GM19324 (cell line): ENCODE results near the gene MEFV.
A peak's percentile ranks its signal among the peaks of the same experiment; 100 is the strongest.

Source experiments
- ATAC-seq: cut with Tn5 transposase; IDR thresholded peaks from one replicate; pipeline ENCODE4 v1.9.1; 2021; ENCODE audit warnings: mild to moderate bottlenecking, moderate library complexity; ENCODE audit not compliant: unreplicated experiment, low FRiP score

The MEFV gene, protein sequence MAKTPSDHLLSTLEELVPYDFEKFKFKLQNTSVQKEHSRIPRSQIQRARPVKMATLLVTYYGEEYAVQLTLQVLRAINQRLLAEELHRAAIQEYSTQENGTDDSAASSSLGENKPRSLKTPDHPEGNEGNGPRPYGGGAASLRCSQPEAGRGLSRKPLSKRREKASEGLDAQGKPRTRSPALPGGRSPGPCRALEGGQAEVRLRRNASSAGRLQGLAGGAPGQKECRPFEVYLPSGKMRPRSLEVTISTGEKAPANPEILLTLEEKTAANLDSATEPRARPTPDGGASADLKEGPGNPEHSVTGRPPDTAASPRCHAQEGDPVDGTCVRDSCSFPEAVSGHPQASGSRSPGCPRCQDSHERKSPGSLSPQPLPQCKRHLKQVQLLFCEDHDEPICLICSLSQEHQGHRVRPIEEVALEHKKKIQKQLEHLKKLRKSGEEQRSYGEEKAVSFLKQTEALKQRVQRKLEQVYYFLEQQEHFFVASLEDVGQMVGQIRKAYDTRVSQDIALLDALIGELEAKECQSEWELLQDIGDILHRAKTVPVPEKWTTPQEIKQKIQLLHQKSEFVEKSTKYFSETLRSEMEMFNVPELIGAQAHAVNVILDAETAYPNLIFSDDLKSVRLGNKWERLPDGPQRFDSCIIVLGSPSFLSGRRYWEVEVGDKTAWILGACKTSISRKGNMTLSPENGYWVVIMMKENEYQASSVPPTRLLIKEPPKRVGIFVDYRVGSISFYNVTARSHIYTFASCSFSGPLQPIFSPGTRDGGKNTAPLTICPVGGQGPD

DNA sequence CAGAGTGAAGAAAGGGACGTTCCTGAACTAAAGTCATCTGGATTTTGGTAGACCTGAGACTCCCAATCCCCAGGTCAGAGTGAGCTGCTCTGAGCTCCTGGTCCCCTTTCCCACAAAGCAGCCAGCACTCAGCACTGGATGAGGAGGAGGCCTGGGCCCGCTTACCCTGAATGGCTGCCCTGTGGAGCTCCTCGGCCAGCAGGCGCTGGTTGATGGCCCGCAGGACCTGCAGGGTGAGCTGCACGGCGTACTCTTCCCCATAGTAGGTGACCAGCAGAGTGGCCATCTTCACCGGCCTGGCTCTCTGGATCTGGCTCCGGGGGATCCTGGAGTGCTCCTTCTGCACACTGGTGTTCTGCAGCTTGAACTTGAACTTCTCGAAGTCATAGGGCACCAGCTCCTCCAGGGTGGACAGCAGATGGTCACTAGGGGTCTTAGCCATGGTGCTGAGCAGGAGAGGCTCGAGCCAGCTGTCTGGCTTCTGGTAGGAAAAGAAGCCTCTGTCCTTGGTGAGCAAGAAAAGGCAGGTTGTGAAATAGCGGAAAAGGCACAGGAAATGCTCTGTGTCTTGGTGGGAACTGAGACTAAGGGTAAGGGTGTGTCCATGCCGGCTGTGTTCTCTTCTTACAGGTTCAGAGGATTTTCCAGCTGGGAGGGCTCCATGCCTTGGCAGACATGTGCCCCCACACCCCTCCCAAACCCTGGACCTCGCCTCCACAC, at the start of gene MEFV:
Gene MEFV (minus strand): TSS at position 488 of the 720 bp plus-strand sequence. CDS start 46 bp downstream, at position 442.
- no peak for ATAC-seq

DNA sequence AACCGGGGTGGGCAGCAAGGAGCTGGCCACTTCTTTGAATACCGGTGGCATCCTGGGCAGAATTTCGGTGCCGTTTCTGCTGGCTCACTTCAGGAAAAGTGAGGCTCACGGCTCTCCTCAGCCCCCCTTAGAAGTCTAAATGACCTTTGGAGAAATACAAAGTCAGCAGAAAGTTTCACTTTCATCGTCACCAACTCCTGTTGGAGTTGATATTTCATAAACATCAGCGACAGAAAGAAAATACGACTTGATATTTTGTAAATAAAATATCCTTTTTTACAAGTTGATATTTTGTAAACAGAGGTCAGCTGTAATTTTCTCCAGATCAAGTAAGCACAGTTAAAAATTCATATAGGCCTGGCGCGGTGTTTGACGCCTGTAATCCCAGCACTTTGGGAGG, 49.6 kb upstream of the MEFV start:
- no peak for ATAC-seq

DNA sequence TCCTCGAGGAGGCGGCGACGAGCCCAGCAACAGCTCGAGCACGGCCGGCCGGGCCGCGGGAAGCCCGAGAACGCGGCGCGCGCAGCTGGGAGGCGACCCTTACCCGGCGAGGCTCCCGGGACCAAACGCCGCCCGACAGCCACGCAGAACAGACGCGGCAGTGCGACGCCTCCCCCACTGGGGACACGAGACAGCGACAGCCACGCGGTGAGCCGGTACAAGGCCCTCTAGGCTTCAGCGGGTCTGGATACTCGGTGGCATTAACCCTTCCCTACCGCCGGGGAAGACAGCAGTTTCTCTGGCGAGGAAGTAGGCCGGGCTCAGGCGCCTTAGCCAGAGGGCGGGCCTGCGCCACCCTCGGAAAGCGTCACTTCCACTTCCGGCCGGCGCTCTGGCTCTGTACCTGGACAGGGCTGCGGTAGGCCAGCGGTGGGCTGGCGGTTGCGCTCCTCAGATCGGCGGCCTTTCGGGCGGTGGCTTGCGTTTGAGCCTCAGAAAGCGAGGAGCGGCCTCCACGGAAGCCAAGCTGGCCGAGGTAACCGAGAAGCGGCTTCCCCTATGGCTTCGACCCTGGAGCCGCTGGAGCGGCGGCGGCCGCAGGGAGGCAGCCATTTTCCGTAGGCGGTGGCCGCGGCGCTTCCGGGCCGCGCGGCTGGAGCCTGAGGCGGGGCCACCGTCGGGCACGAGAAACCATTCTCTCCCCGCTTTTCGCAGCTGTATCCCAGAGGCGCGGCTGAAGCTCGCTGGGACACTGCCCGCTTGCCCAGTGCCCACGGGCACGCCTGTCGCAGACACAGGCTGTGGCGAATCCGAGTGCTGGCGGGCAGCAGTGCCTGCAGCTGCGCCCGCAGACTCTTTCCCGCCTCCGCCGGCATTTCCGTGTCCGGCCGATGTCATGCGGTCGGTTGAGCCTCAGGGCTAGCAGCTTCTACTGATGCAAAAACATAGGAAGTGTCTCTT, 49.0 kb upstream of the MEFV start, which contains the start of the genes TIGD7 and ZNF75A:
Gene TIGD7 (minus strand): TSS at position 322 of the 960 bp plus-strand sequence. CDS start 4,816 bp downstream, outside the sequence.
Gene ZNF75A (plus strand): TSS at position 389 of the 960 bp plus-strand sequence. CDS start 2,932 bp downstream, outside the sequence.
- peak; percentile 98 for ATAC-seq

DNA sequence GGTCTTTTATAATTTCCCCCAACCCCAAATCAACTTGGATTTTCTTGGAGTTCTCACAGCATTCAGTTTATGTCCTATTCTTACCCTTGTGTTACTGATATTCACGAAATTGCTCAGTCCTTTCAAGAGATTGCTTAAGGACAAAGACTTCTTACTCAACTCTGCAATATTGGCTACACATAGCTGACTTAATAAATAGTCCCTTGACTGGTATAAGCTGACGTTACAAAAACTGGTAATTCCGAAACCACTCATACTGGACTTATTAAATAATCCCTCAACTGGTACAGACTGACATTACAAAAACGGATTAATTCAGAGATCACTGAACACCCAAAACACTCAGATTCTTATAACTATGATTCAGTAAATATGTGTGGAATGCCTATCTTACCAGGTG, 47.9 kb upstream of the MEFV start:
- no peak for ATAC-seq

DNA sequence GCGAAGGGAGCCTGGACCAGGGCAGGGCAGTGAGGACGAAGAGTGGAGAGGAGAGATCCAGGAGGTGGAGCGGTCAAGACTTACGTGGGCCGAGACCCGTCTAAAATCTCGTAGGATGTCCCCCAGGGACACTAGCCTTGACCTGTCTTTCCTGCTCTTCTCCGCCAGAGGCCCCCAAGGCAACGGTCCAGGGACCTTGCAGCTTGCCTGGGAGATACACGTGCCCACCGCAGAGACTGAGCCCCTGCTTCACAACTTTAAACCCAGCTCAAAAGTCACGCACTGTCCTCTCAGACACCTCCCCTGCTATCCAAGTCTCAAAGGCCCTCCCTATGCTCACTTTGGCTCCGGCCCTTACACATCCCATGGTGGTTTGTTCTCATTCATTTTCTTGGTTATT, 39.4 kb upstream of the MEFV start:
- ATAC-seq: no peak

DNA sequence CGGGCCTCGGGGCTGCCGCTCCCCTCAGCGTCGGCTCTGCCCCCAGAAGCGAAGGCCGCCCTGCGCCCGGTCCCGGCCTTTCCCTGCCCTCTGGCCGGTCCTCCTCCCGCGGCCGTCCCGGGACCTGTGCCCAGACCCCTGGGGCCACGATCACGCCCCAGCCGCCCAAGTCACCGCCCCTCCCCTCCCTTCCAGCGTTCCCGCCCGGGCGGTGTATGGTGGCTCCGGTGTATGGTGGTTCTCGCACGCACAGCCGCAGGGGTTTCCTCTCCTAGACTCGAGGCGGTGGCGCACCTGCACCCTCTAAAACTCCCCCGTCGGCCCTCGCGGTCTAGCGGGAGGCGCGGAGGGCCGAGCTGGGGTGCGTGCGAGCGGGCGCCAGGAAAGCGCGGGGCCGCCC, 38.8 kb upstream of the MEFV start:
- ATAC-seq: no peak

DNA sequence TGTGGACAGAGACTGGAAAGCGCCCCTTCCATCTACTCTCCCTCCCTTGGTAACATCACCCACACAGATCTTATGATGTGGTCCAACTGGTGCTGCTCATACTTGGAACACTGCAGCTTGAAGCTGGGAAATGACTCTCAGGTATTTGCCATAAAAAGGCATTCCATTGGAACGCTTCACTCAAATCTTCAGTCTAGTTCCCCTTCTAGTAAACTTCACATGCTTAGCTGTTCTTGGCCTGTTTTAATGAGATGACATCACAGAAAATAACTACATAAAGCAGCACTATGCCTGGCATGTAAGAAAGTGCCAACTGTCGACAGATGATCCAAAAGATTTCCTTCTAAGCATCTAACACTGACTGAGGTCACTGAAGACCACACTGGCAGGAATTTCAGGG, 36.2 kb upstream of the MEFV start:
- no peak for ATAC-seq

DNA sequence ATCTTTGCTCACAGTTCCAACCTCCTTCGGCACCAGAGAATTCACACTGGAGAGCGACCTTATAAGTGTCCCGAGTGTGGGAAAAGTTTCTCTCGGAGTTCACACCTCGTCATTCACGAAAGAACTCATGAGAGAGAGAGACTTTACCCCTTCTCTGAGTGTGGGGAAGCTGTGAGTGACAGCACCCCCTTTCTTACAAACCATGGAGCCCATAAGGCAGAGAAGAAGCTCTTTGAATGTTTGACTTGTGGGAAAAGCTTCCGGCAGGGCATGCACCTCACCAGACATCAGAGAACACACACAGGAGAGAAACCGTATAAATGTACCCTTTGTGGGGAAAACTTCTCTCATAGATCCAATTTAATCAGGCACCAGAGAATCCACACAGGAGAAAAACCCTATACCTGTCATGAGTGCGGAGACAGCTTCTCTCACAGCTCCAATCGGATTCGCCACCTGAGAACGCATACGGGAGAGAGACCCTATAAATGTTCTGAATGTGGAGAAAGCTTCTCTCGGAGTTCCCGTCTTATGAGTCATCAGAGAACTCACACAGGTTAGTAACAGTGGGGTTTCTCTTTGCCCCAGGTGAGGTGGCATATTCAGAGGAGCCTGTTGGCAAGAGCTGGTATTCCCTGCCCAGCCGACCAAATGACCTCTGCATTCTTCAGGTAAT, 33.7 kb upstream of the MEFV start:
- no peak for ATAC-seq

DNA sequence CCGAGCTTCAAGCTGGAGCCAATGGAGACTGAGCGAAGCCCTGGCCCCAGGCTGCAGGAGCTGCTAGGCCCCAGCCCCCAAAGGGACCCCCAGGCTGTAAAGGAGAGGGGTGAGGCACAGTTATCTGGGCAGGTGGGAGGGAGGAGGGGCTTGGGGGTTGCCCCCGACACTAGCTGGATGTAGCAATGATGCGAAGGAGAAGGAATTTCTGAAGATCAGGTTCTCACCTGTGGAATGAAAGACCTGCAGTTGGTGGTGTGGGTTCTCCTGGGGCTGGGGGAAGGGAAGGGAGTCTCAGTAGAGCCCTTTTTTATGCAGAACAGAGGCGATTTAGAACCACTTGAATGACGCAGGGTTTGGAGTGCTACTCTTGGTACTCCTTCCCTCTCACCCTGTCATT, 28.7 kb upstream of the MEFV start:
- no peak for ATAC-seq

DNA sequence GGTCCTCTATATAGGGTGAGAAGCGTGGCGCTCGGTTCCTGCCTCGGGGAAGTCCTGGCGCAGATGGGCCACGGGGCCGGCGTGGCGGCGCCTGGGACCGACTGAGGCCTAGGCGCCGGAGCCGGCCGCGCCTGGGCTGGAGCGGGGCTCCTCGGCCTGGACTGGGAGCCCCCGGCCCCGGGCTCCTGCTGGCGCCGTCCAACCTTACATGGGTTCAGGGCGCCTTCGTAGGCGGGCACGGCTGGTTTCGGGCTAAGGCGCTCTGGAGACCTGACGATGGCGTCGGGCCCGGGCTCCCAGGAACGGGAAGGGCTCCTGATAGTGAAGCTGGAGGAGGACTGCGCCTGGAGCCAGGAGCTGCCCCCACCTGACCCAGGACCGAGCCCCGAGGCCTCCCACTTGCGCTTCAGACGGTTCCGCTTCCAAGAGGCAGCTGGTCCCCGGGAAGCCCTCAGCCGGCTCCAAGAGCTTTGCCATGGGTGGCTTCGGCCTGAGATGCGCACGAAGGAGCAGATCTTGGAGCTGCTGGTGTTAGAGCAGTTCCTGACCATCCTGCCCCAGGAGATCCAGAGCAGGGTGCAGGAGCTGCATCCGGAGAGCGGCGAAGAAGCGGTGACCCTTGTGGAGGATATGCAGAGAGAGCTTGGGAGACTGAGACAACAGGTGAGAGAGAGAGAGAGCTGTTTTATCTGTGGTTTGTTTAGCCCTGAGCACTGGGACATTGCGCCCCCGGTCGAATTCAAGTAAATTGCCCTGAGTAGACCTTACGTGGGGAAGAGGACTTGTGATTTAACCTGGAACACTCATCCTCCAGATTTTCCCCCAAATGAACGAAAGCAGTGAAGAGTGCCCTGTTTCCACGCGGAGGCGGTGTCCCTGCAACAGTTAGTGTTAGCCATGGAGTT, 27.4 kb upstream of the MEFV start:
- ATAC-seq: peak; percentile 27

DNA sequence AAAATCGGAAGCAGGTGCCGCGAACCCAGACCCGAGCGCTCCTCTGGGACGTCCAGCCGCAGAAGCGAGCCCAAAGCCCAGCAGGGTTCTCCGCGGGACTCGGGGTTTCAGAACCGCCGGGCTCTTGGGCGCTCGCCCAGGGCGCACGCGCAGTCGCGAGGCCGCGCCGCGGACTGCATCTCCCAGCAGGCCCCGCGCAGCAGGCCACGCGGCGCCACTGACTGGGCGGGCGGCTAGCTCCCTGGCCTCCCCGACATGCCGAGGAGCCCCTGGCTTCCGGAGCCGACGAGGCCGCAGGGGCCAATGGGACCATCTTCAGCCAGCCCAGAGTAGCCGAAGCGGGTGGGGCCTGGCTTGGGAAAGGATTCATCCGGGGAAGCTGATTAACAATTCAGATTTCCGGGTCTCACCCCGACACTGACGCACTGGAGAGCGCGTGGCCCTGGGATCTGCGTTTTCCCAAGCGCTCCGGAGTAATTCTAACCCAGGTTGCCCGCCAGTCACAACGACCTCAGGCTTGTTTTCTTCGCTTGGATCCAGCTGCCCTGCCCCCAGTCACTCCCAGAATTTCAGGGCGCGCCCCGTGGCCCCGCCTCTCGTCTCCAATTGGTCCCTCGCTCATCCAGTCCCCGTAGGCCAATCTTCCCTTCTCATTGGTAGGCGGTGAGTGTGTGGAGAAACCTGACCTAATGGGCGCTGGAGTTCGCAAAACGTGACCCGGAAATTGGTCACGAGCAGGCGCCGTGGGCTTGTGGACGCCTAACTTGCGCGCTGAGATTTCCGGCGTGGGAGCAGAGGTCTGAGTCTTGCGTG, 26.5 kb upstream of the MEFV start, which contains the start of gene ZNF263:
Gene ZNF263 (plus strand): TSS at position 762 of the 813 bp plus-strand sequence. CDS start 328 bp downstream, outside the sequence.
- peak; percentile 84 for ATAC-seq

DNA sequence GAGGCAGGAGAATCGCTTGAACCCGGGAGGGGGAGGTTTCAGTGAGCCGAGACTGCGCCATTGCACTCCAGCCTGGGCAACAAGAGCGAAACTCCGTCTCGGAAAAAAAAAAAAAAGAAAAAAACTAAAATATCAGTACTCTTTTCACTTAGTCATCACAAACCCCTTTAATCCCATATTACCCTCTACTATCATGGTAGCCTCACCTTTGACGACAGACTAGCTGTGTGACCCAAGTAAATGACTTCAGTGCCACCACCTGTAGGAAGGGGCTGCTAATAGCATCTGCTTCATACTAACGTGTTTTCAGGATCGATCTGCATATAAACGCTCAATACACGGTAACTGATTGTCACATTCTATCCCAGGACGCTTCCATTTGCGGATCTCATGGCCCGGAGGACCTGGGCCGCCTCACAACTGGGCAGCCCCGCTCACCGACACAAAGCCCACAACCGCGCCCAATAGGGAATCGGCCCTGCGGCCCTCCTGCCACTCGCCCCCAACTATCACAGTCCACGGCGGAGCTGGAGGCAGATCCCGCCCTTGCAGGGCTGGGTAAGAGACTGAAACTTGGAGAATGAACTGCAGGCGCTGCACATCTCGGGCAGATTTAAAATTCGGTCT, 25.8 kb upstream of the MEFV start:
- ATAC-seq: peak; percentile 18

DNA sequence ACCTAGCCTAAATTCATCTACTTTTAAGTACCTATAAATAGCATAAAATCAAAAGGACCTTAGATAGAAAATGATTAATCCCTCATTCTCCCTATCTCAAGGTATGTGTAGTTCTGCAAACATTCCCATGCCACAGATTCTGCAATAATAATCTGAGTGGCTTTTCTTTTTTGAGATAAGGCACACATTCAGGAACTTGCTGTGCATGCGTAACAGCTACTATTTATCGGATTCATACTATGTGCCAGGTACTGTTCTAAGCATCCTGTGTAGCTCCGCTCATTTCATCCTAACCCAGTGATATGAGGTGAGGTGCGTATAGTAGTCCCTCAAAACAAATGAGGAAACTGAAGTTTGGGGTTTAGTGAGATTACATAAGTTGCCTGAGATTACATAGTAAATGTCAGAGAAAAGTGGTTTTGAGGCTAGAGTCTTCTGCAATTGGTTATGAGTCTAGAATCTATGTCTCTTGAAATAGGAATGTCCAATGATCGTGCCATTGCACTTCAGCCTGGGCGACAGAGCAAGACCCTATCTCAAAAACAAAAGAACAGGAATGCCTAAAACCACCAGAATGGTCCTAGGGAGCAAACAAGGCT, 24.9 kb upstream of the MEFV start:
- no peak for ATAC-seq

DNA sequence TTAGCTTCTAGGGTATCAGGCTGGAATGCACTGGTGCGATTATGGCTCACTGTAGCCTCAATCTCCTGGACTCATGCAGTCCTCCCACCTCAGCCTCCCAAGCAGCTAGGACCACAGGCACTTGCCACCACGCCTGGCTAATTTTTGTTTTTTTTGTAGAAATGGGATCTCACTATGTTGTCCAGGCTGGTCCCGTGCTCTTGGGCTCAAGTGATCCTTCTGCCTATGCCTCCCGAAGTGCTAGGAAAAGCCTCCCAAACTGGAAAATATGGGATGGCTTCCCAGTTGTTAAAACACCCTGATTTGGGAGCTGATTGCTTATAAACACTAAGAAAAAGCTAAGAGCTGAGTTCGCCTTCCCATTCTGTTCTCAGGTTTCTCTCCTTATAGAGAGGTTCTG, 20.2 kb upstream of the MEFV start:
- ATAC-seq: no peak

DNA sequence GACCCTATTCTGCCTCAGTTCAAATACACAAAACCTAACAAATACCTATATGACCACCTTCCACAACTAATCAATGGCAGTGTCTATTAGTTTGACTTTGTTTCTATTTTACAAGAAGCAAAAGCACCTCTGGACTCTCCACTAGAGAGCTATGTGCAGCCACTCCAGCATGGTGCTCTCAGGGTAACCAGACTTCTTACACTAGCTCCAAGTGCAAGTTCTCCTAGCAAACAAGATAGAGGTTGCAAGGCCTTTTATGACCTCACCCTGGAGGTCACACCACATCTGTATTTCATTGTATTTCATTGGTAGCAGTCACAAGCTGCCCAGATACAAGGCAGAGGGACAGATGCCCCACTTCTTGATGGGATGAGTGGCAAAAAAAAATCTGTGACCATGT, 18.5 kb upstream of the MEFV start:
- no peak for ATAC-seq

DNA sequence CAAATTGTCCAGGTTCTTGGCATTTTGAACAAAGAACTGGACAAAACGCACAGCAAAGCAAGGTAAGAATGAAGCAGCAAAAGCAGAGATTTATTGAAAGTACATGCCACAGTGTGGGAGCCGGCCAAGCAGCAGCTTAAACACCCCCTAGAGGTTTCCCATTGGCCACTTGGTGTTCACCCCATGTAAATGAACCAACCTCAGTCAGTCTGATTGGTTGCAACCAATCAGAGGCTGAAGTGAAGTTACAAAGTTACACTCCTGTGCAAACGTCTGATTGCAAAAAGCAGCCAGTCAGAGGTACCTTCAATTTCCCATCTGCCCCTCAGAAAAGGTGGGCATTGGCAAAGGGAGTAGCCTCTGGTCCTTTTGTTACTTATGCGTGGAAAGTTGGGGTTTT, 18.1 kb upstream of the MEFV start:
- no peak for ATAC-seq
